IMR-90 (cell line): Measurements from ENCODE around the gene ENOX1. TPM values are rescaled to one million over a fixed set of nuclear protein-coding genes. Genes with fewer than 3 reads are reported as not detected.

ENCODE experiments used
- ATAC-seq: fragments of 200-7000 bp; cut with Tn5 transposase; 2 replicates; pipeline ENCODE4 v1.9.1; 2020; ENCODE audit warnings: low read depth, mild to moderate bottlenecking, moderate library complexity
- BruUV-seq: library from RNA; stranded (reverse); fragments of 400-500 nt; replicated peaks from 2 replicates; lab custom pipeline; 2021; lab: Mats Ljungman, UMichigan
- CTCF ChIA-PET: fragments of 300-600 bp; formaldehyde crosslinking; extraction: SDS; loops from one replicate; lab custom pipeline; 2021; ENCODE audit warnings: antibody characterized with exemption; lab: Yijun Ruan, JAX
- POLR2A ChIA-PET: fragments of 300-600 bp; sonication (Branson Sonifier 250); formaldehyde crosslinking; loops from one replicate; lab custom pipeline; 2022; ENCODE audit warnings: antibody characterized with exemption; ENCODE audit not compliant: unreplicated experiment; lab: Charles Lee
- DNase-seq: peaks from one replicate; pipeline ENCODE4 v3.0.0; 2013
- H2AFZ ChIP-seq: replicated peaks from 2 replicates; pipeline ENCODE3; 2013; ENCODE audit warnings: low read length, mild to moderate bottlenecking; ENCODE audit not compliant: poor library complexity
- H2AK5ac ChIP-seq: 2 replicates; pipeline ENCODE4 v1.6.1; 2013; ENCODE audit warnings: low read depth, low read length, inconsistent platforms
- H2AK9ac ChIP-seq: replicated peaks from 2 replicates; pipeline ENCODE3; 2013; ENCODE audit warnings: mild to moderate bottlenecking, low read depth, low read length, moderate library complexity; ENCODE audit not compliant: poor library complexity
- H2BK120ac ChIP-seq: 2 replicates; pipeline ENCODE4 v1.6.1; 2013; ENCODE audit warnings: low read depth, low read length, inconsistent platforms
- H2BK15ac ChIP-seq: 3 replicates; pipeline ENCODE4 v1.6.1; 2013; ENCODE audit warnings: low read depth, low read length, inconsistent platforms
- H2BK20ac ChIP-seq: 2 replicates; pipeline ENCODE4 v1.6.1; 2013; ENCODE audit warnings: low read depth, mild to moderate bottlenecking, inconsistent platforms, low read length, moderate library complexity
- H2BK5ac ChIP-seq: 2 replicates; pipeline ENCODE4 v1.6.1; 2013; ENCODE audit warnings: mild to moderate bottlenecking, low read depth, low read length, inconsistent platforms; ENCODE audit not compliant: poor library complexity, severe bottlenecking
- H3K14ac ChIP-seq: replicated peaks from 2 replicates; pipeline ENCODE4 v1.6.1; 2013; ENCODE audit warnings: low read depth, low read length, inconsistent platforms
- H3K18ac ChIP-seq: 2 replicates; pipeline ENCODE4 v1.6.1; 2013; ENCODE audit warnings: low read depth, low read length, control low read depth
- H3K23ac ChIP-seq: 2 replicates; pipeline ENCODE4 v1.6.1; 2013; ENCODE audit warnings: low read depth, low read length, inconsistent platforms
- H3K27ac ChIP-seq: 2 replicates; pipeline ENCODE4 v1.5.1; 2013; ENCODE audit warnings: mild to moderate bottlenecking, control low read depth, low read length; ENCODE audit not compliant: insufficient read depth
- H3K27me3 ChIP-seq: 2 replicates; pipeline ENCODE4 v1.6.1; 2013; ENCODE audit warnings: low read length; ENCODE audit not compliant: control insufficient read depth, insufficient read depth
- H3K36me3 ChIP-seq: 2 replicates; pipeline ENCODE4 v1.6.1; 2013; ENCODE audit warnings: low read length, mixed read lengths; ENCODE audit not compliant: control insufficient read depth, insufficient read depth
- H3K4ac ChIP-seq: 2 replicates; pipeline ENCODE4 v1.6.1; 2013; ENCODE audit warnings: low read depth, low read length, inconsistent platforms
- H3K4me1 ChIP-seq: 2 replicates; pipeline ENCODE4 v1.6.1; 2013; ENCODE audit warnings: low read length, mixed read lengths; ENCODE audit not compliant: control insufficient read depth, insufficient read depth
- H3K4me2 ChIP-seq: 2 replicates; pipeline ENCODE4 v1.6.1; 2013; ENCODE audit warnings: low read depth, mild to moderate bottlenecking, control low read depth, low read length, moderate library complexity
- H3K4me3 ChIP-seq: 2 replicates; pipeline ENCODE4 v1.5.1; 2013; ENCODE audit warnings: low read depth, mild to moderate bottlenecking, control low read depth, low read length, moderate library complexity; ENCODE audit not compliant: insufficient read depth
- H3K56ac ChIP-seq: 2 replicates; pipeline ENCODE4 v1.6.1; 2013; ENCODE audit warnings: low read length, inconsistent platforms; ENCODE audit not compliant: insufficient read depth; ENCODE audit errors: extremely low read depth
- H3K79me1 ChIP-seq, 2 experiments: 2 replicates each; pipeline ENCODE4 v1.6.1; 2013; ENCODE audit warnings: low read length in 2 of 2, inconsistent platforms in 1 of 2, low read depth in 1 of 2
- H3K9ac ChIP-seq: 2 replicates; pipeline ENCODE4 v1.6.1; 2013; ENCODE audit warnings: low read depth, low read length, control low read depth
- H3K9me1 ChIP-seq: 2 replicates; pipeline ENCODE4 v1.6.1; 2013; ENCODE audit warnings: low read length, inconsistent platforms; ENCODE audit not compliant: insufficient read depth
- H3K9me3 ChIP-seq: 2 replicates; pipeline ENCODE4 v1.6.1; 2013; ENCODE audit warnings: low read length; ENCODE audit not compliant: control insufficient read depth, insufficient read depth
- H4K20me1 ChIP-seq: 2 replicates; pipeline ENCODE4 v1.6.1; 2013; ENCODE audit warnings: low read length, inconsistent platforms; ENCODE audit not compliant: insufficient read depth
- H4K5ac ChIP-seq: 2 replicates; pipeline ENCODE4 v1.6.1; 2013; ENCODE audit warnings: mild to moderate bottlenecking, low read depth, low read length, control low read depth
- H4K8ac ChIP-seq, 2 experiments: 2 replicates each; pipeline ENCODE4 v1.6.1; 2013; ENCODE audit warnings: low read depth in 2 of 2, low read length in 2 of 2, control low read depth in 1 of 2, inconsistent platforms in 1 of 2
- H4K91ac ChIP-seq: 2 replicates; pipeline ENCODE4 v1.6.1; 2013; ENCODE audit warnings: low read depth, low read length, inconsistent platforms; ENCODE audit not compliant: insufficient read depth
- BHLHE40 ChIP-seq: fragments of 150-350 bp; IDR thresholded peaks from 2 replicates; pipeline ENCODE4 v1.6.1; 2016; ENCODE audit warnings: mild to moderate bottlenecking, low read depth, low read length
- CEBPB ChIP-seq: IDR thresholded peaks from 2 replicates; pipeline ENCODE4 v1.6.1; 2012; ENCODE audit warnings: low read depth, low read length, improper control_type of control experiment
- CHD1 ChIP-seq: IDR thresholded peaks from 2 replicates; pipeline ENCODE4 v1.6.1; 2012; ENCODE audit warnings: low read depth, low read length, improper control_type of control experiment
- CTCF ChIP-seq: conservative IDR thresholded peaks from 2 replicates; pipeline ENCODE4 v1.5.1; 2012; ENCODE audit warnings: mild to moderate bottlenecking, low read depth, low read length, improper control_type of control experiment
- FOS ChIP-seq: fragments of 150-350 bp; IDR thresholded peaks from 2 replicates; pipeline ENCODE4 v1.6.1; 2016; ENCODE audit warnings: low read depth, low read length
- MAFK ChIP-seq: IDR thresholded peaks from 2 replicates; pipeline ENCODE4 v1.6.1; 2012; ENCODE audit warnings: low read depth, low read length, improper control_type of control experiment
- MAZ ChIP-seq: IDR thresholded peaks from 2 replicates; pipeline ENCODE4 v1.6.1; 2012; ENCODE audit warnings: low read depth, mild to moderate bottlenecking, low read length, improper control_type of control experiment, moderate library complexity, borderline replicate concordance
- MXI1 ChIP-seq: IDR thresholded peaks from 2 replicates; pipeline ENCODE4 v1.6.1; 2012; ENCODE audit warnings: low read depth, mild to moderate bottlenecking, low read length, moderate library complexity, borderline replicate concordance
- NFE2L2 ChIP-seq: fragments of 150-350 bp; IDR thresholded peaks from 2 replicates; pipeline ENCODE4 v1.6.1; 2016; ENCODE audit warnings: low read depth, mild to moderate bottlenecking, low read length
- POLR2A ChIP-seq: IDR thresholded peaks from 2 replicates; pipeline ENCODE4 v1.6.1; 2012; ENCODE audit warnings: mild to moderate bottlenecking, low read depth, low read length
- RAD21 ChIP-seq: IDR thresholded peaks from 2 replicates; pipeline ENCODE4 v1.6.1; 2012; ENCODE audit warnings: low read length, improper control_type of control experiment
- RCOR1 ChIP-seq: IDR thresholded peaks from 2 replicates; pipeline ENCODE4 v1.6.1; 2012; ENCODE audit warnings: mild to moderate bottlenecking, low read length, improper control_type of control experiment; ENCODE audit not compliant: insufficient replicate concordance
- RFX5 ChIP-seq: IDR thresholded peaks from 2 replicates; pipeline ENCODE4 v1.8.0; 2012; ENCODE audit warnings: low read depth, mild to moderate bottlenecking, low read length, moderate library complexity
- SMC3 ChIP-seq: fragments of 150-350 bp; IDR thresholded peaks from 2 replicates; pipeline ENCODE4 v1.6.1; 2016; ENCODE audit warnings: low read depth, mild to moderate bottlenecking, antibody characterized with exemption, low read length, moderate library complexity
- USF2 ChIP-seq: fragments of 150-350 bp; IDR thresholded peaks from 2 replicates; pipeline ENCODE4 v1.6.1; 2017; ENCODE audit warnings: mild to moderate bottlenecking, antibody characterized with exemption, low read length, low read depth
- WGBS, 2 experiments: methylation state at CpG; one replicate each; pipeline versions ENCODE4 v1.1.5 to v1.1.7; 2013; ENCODE audit warnings: missing lambda C conversion rate in 2 of 2; ENCODE audit not compliant: insufficient read length in 1 of 2; ENCODE audit errors: extremely low coverage in 2 of 2; 5-methylcytosine and 5-hydroxymethylcytosine counted together
- dilution Hi-C: fragments of 300-500 bp; cut with HindIII; formaldehyde crosslinking; loops from one replicate; pipeline ENCODE4 v1.14.3; 2018; ENCODE audit warnings: low sequenced_read_pairs; ENCODE audit not compliant: unreplicated experiment
- in situ Hi-C: fragments of 300-500 bp; cut with MboI; formaldehyde crosslinking; loops from 3 replicates; pipeline ENCODE4 v1.14.3; 2019; ENCODE audit warnings: low sequenced_read_pairs, inconsistent platforms, mixed read lengths
- intact Hi-C: fragments of 100-400 bp; cut with micrococcal nuclease; formaldehyde crosslinking; loops from 2 replicates; pipeline ENCODE4 v1.10.0; 2022
- polyA plus RNA-seq, 3 experiments: library from polyadenylated mRNA; depleted of rRNA; stranded (reverse); fragments of >200 nt; gene quantifications; 2 replicates each; pipeline ENCODE4 v1.2.3, GENCODE V29; 2012; ENCODE audit warnings: low replicate concordance in 1 of 3
- total RNA-seq: library from RNA; depleted of rRNA; stranded (reverse); fragments of >200 nt; gene quantifications from 2 replicates; pipeline ENCODE4 v1.2.3, GENCODE V29; 2012
- TF ChIP-seq, protein P1 (sequence below): fragments of 150-350 bp; IDR thresholded peaks from 2 replicates; pipeline ENCODE4 v1.6.1; 2016; ENCODE audit warnings: low read depth, mild to moderate bottlenecking, low read length, moderate library complexity, borderline replicate concordance

Gene ENOX1
- total and polyA plus RNA-seq, 2 of the 4 experiments (the other 2 are of a cell fraction): 0.99 to 1.3 TPM

DNA sequence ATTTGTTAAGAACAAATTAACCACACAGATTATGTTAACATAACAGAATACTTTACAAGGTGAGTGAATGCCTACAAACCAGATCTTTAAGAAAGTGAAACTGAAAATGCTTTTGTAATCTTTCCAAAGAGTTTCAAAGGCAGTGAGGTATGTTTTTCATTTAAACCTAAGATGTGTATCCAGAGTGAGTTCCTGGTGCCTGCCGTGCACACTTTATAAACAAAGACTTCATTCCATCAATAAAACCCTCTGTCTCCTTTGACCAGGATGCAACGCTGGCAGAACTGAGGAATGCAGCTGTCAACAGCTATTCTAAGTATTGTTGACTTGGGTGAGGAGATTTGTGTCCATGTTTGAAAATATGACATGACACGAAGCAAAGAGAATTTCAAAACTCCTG is 418.8 kb downstream of the ENOX1 start:
- peak overlapping the region; percentile 11 for H3K14ac ChIP-seq
- H2BK20ac ChIP-seq: peak overlapping the region; percentile 2; the same call in 1 of the 2 replicates
- no peak overlapping the region; the same call in 1 of the 2 replicates for H3K23ac ChIP-seq
- H3K9me3 ChIP-seq: peaks cover 3% of the 10 kb centered on the region; the same call in 1 of the 2 replicates
- POLR2A ChIA-PET: no interaction called here
- H2AK9ac ChIP-seq: no peak overlapping the region
- H3K4me2 ChIP-seq: peak overlapping the region; percentile 86
- 0 out of 2 replicates have a peak overlapping the region, but pooled peaks have one; percentile 26 for H3K4ac ChIP-seq
- no peak for TF ChIP-seq CHD1
- no peak for TF ChIP-seq MAFK
- TF ChIP-seq CEBPB: no peak
- no peak for TF ChIP-seq RFX5
- TF ChIP-seq MAZ: no peak
- no peak for TF ChIP-seq FOS
- no peak for TF ChIP-seq POLR2A
- TF ChIP-seq USF2: no peak
- TF ChIP-seq MXI1: no peak
- TF ChIP-seq SMC3: no peak
- TF ChIP-seq, protein P1, sequence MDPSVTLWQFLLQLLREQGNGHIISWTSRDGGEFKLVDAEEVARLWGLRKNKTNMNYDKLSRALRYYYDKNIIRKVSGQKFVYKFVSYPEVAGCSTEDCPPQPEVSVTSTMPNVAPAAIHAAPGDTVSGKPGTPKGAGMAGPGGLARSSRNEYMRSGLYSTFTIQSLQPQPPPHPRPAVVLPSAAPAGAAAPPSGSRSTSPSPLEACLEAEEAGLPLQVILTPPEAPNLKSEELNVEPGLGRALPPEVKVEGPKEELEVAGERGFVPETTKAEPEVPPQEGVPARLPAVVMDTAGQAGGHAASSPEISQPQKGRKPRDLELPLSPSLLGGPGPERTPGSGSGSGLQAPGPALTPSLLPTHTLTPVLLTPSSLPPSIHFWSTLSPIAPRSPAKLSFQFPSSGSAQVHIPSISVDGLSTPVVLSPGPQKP: no peak
- TF ChIP-seq BHLHE40: no peak
- no peak for TF ChIP-seq RCOR1
- TF ChIP-seq CTCF: no peak
- no peak for TF ChIP-seq RAD21
- TF ChIP-seq NFE2L2: no peak
- no peak overlapping the region for H4K5ac ChIP-seq
- peak overlapping the region; percentile 62; the same call in 1 of the 2 replicates for H3K18ac ChIP-seq
- H2BK120ac ChIP-seq: peak overlapping the region; percentile 49; the same call in 1 of the 2 replicates
- H2BK5ac ChIP-seq: peak overlapping the region; percentile 30
- peak; percentile 44 for ATAC-seq
- BruUV-seq: no TSS peak
- H3K27ac ChIP-seq: peak overlapping the region; percentile 80; the same call in 1 of the 2 replicates
- peak overlapping the region; percentile 65 for H2AFZ ChIP-seq
- dilution Hi-C loops: no loop called here
- H2BK15ac ChIP-seq: no peak overlapping the region
- intact Hi-C loops: no loop called here
- no CpG with 5 or more reads among the region's 3 CpGs for WGBS, 2 experiments
- DNase-seq: peak; percentile 57
- peak overlapping the region in 1 of 2 experiments; percentile 57; a peak in 1 of 4 replicates for H4K8ac ChIP-seq
- no peak overlapping the region for H2AK5ac ChIP-seq
- H3K9ac ChIP-seq: peak overlapping the region; percentile 24; the same call in 1 of the 2 replicates
- H3K56ac ChIP-seq: peak overlapping the region; percentile 5; the same call in 1 of the 2 replicates
- no peaks in the 10 kb centered on the region for H3K79me1 ChIP-seq
- CTCF ChIA-PET: interaction anchor here (1.1 kb wide), 1 partner anchor 97 kb away, joined by 5 read pairs; no protein-coding TSS in a partner anchor
- H4K20me1 ChIP-seq: no peaks in the 10 kb centered on the region
- H3K4me3 ChIP-seq: peak overlapping the region; percentile 24; the same call in 1 of the 2 replicates
- no peaks in the 10 kb centered on the region for H3K36me3 ChIP-seq
- H4K91ac ChIP-seq: no peak overlapping the region
- H3K4me1 ChIP-seq: peaks cover 11% of the 10 kb centered on the region
- no peaks in the 10 kb centered on the region; the same call in 1 of the 2 replicates for H3K27me3 ChIP-seq
- H3K9me1 ChIP-seq: no peaks in the 10 kb centered on the region; the same call in 1 of the 2 replicates
- in situ Hi-C loops: no loop called here
